ENCODE measurements around the gene SULF2.

The SULF2 gene

GRCh38 chr20:47647994-47648393 is 137.3 kb downstream of the SULF2 start:
- Histone ChIP-seq H3K9ac (no peak overlapping the region), H3K79me2 (ENCODE audit: insufficient read depth, low read depth) (no peaks in the 10 kb centered on the region), H3K4me3 (IDR thresholded peaks at IDR 0.05; ENCODE audit: insufficient read depth, low read depth, low read length) (no peak overlapping the region), H3K36me3 (ENCODE audit: insufficient read depth) (no peaks in the 10 kb centered on the region), H3K27ac (no peak overlapping the region), H3K4me2 (no peak overlapping the region), H3K4me1 (ENCODE audit: low read depth, poor library complexity, severe bottlenecking) (no peaks in the 10 kb centered on the region), H3K27me3 (ENCODE audit: insufficient read depth, low read depth) (no peaks in the 10 kb centered on the region), H2AFZ (ENCODE audit: low read depth) (no peak overlapping the region), H4K20me1 (ENCODE audit: insufficient read depth) (no peaks in the 10 kb centered on the region)
- no peak for TF ChIP-seq CTCF (conservative IDR thresholded peaks at IDR 0.05; ENCODE audit: low read depth, low read length)

GRCh38 chr20:47645632-47646031 is 139.6 kb downstream of the SULF2 start:
- H3K4me2 ChIP-seq = no peak overlapping the region
- H3K36me3 ChIP-seq (ENCODE audit: insufficient read depth) = no peaks in the 10 kb centered on the region
- no peak overlapping the region for H3K4me3 ChIP-seq (IDR thresholded peaks at IDR 0.05; ENCODE audit: insufficient read depth, low read depth, low read length)
- H3K79me2 ChIP-seq (ENCODE audit: insufficient read depth, low read depth) = no peaks in the 10 kb centered on the region
- no peak overlapping the region for H3K9ac ChIP-seq
- H3K4me1 ChIP-seq (ENCODE audit: low read depth, poor library complexity, severe bottlenecking) = no peaks in the 10 kb centered on the region
- no peak overlapping the region for H2AFZ ChIP-seq (ENCODE audit: low read depth)
- no peaks in the 10 kb centered on the region for H4K20me1 ChIP-seq (ENCODE audit: insufficient read depth)
- no peak overlapping the region for H3K27ac ChIP-seq
- TF ChIP-seq CTCF (conservative IDR thresholded peaks at IDR 0.05; ENCODE audit: low read depth, low read length) = no peak
- H3K27me3 ChIP-seq (ENCODE audit: insufficient read depth, low read depth) = no peaks in the 10 kb centered on the region

- no peak for TF ChIP-seq CTCF (conservative IDR thresholded peaks at IDR 0.05; ENCODE audit: low read depth, low read length)
- H3K27ac ChIP-seq = no peak overlapping the region
- H3K4me2 ChIP-seq = no peak overlapping the region
- H3K4me1 ChIP-seq (ENCODE audit: low read depth, poor library complexity, severe bottlenecking) = no peaks in the 10 kb centered on the region
- no peaks in the 10 kb centered on the region for H3K79me2 ChIP-seq (ENCODE audit: insufficient read depth, low read depth)
- H4K20me1 ChIP-seq (ENCODE audit: insufficient read depth) = no peaks in the 10 kb centered on the region
- no peak overlapping the region for H3K4me3 ChIP-seq (IDR thresholded peaks at IDR 0.05; ENCODE audit: insufficient read depth, low read depth, low read length)
- H3K27me3 ChIP-seq (ENCODE audit: insufficient read depth, low read depth) = no peaks in the 10 kb centered on the region
- no peaks in the 10 kb centered on the region for H3K36me3 ChIP-seq (ENCODE audit: insufficient read depth)
- H3K9ac ChIP-seq = no peak overlapping the region
- H2AFZ ChIP-seq (ENCODE audit: low read depth) = no peak overlapping the region
Observed at GRCh38 chr20:47642624-47643023, 142.7 kb downstream of the SULF2 start.

GRCh38 chr20:47642118-47642517 is 143.2 kb downstream of the SULF2 start:
- no peak overlapping the region for H3K27ac ChIP-seq
- no peak overlapping the region for H2AFZ ChIP-seq (ENCODE audit: low read depth)
- no peaks in the 10 kb centered on the region for H4K20me1 ChIP-seq (ENCODE audit: insufficient read depth)
- no peaks in the 10 kb centered on the region for H3K27me3 ChIP-seq (ENCODE audit: insufficient read depth, low read depth)
- H3K36me3 ChIP-seq (ENCODE audit: insufficient read depth) = no peaks in the 10 kb centered on the region
- no peak overlapping the region for H3K4me2 ChIP-seq
- H3K9ac ChIP-seq = no peak overlapping the region
- H3K4me3 ChIP-seq (IDR thresholded peaks at IDR 0.05; ENCODE audit: insufficient read depth, low read depth, low read length) = no peak overlapping the region
- TF ChIP-seq CTCF (conservative IDR thresholded peaks at IDR 0.05; ENCODE audit: low read depth, low read length) = no peak
- no peaks in the 10 kb centered on the region for H3K79me2 ChIP-seq (ENCODE audit: insufficient read depth, low read depth)
- no peaks in the 10 kb centered on the region for H3K4me1 ChIP-seq (ENCODE audit: low read depth, poor library complexity, severe bottlenecking)

Data from KMS-11 (cell line).